Stimulated activated CD8-positive, alpha-beta memory T cell treated with anti-CD3 and anti-CD28 coated beads, Interleukin-4, amount 100 ng/mL, for 4 hours (primary cell): Measurements from ENCODE around the gene ACTBL2.
"Not testable (repeated sequence)": the region's sequence is repeated elsewhere in the genome, so short reads cannot be mapped to it uniquely, and the experiment has no call there.

Experiments
- DNase-seq, 2 donors: peaks; one replicate each; pipeline ENCODE4 v3.0.0-alpha.2; 2020; ENCODE audit warnings: low read depth in 2 of 2, low spot score in 1 of 2

Gene ACTBL2

DNA sequence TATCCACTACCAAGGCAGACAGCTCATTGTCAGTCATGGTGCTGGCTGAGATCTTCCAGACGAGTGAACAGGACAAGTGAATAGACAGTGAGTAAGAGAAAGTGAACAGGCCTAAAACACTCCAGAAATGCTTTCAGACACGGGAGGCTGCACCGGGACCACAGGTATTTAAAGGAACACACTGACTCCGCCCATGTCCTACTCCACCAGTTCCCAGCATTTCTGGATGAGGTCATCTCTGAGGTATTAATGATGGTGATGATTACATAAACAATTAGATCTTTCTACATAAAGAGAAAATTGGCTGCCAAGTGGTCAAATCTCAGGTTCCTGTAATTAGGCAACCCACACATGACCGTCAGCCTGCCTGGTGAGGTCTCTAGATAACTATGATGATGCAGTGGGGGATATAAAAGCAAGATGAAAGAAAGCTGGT, at the start of gene ACTBL2:
Gene ACTBL2, minus strand, starts transcription at position 141 of the 436 bp plus-strand sequence. Its CDS starts 104 bp downstream, at position 37.
- DNase-seq, result no peak

GRCh38 chr5:57531333-57531732, 48.7 kb upstream of the ACTBL2 start:
- no peak for DNase-seq

GRCh38 chr5:57529864-57530263, 47.3 kb upstream of the ACTBL2 start:
- no peak for DNase-seq

- no peak for DNase-seq
Observed at GRCh38 chr5:57527870-57528269, 45.3 kb upstream of the ACTBL2 start.

DNA sequence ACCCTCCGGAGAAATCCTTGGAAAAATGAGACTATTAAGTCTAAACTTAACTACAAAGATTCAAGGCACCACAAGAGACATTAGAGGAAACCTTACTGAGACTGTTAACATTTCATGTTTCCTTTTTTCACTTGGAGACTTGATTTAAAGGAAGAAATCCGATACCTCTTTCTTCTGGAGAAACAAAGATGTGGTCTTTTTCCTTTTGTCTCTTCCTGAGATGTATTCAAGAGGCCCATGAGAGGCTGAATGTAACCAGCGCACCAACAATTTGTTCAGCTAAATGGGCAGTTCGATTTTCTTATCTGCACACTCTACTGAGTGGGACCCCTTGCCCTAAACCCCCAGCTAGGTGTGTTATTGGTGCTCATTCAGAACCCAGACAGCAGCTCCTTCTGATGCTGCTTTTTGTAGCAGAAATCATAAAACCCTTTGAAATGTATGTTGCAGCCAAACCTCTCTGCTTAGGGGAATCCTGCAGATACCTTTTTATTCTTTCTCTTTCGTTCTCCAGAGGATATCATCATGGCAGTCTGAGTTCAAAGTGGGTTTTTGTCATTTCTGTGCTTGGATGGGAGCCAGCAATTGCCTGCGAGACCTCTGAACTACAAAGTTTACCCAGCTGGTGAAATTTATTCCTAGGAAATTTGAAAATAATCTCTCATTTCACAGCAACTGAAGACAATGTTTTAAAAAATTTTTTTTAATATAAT, 41.9 kb upstream of the ACTBL2 start:
- no peak for DNase-seq

- not testable (repeated sequence) for DNase-seq
Observed at GRCh38 chr5:57522477-57522876, 39.9 kb upstream of the ACTBL2 start.

DNA sequence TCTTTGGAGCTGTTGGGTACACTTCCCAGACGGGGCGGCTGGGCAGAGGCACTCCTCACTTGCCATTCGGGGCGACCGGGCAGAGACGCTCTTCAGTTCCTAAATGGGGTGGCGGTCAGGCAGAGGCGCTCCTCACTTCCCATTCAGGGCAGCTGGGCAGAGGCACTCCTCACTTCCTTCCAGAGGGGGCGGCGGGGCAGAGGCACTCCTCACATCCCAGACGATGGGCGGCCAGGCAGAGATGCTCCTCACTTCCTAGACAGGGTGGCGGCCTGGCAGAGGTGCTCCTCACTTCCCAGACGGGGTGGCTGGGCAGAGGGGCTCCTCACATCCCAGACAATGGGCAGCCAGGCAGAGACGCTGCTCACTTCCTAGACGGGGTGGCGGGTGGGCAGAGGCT, 35.8 kb upstream of the ACTBL2 start:
- not testable (repeated sequence) for DNase-seq

DNA sequence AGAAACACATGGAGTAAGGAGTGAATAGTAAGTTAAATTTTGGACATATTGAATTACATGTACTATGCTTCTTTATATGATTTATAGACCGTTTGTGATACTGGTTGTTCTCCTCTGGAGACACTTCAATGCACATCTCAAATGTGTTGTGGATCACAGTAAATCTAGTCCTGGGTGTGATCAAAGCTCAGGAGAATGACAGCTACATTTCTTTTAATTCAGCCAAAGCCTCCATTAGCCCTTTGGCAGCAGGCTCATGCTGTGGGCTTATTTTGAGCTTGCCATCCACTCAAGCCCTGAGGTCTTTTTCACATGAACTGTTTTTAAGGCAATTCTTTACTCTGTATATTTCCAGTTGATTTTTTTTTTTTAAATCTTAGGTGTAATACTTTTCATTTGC, 34.6 kb upstream of the ACTBL2 start:
- DNase-seq, result no peak

- DNase-seq, result no peak
Observed at GRCh38 chr5:57513785-57514184, 31.2 kb upstream of the ACTBL2 start.

GRCh38 chr5:57511321-57511720, 28.7 kb upstream of the ACTBL2 start:
- DNase-seq, result no peak

DNA sequence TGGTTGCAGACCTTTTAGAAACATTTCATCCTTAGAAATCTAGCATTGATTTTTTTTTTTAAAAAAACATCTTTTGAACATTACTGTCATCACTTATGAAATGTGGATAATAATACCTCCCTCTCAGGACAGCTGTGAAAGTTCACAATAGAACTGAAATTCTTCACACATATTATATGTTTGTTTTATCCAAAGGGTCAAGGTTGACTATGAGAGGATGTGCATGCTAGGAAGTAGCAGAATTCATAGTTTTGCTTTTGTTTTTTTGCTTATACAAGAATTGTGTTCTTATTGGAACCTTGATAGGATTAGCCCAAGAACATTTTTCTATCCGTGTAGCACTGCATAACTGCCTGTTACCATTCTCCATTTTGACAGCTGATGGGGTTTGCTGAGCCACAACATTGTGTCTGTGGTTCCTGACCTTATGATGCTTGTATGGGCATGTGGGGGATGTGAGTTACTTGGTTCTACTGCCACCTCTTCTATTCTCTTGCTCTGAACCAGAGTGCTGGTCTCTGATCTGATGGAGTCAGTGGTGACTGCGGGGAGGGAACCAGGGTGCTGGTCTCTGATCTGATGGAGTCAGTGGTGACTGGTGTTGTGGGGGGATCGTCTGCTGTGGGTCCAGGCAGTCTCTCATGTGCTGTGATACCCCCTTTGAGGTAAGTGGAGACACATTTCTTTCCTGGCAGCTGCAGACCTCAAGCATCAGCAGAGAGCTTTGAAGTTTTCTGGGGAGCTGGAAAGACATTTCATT, 27.1 kb upstream of the ACTBL2 start:
- DNase-seq, result no peak

DNA sequence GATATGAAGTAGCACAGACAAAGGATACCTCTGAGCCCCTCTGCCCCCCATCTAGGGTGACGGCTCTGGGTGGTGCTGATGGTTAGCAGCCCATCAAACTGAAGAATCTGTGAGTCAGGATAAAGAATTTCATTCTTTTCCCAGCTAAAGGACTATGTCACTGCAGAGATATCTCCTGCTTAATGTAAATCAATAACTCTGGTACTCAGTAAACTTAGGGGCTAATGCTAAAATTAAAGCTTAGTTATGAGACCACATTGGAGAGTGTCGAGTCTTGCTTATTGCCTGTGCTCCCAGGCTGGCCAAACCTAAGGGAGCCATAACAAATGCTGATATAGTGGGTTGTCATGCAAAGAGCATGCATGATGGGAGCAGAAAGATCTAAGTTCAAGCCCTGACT, 25.6 kb upstream of the ACTBL2 start:
- no peak for DNase-seq

DNA sequence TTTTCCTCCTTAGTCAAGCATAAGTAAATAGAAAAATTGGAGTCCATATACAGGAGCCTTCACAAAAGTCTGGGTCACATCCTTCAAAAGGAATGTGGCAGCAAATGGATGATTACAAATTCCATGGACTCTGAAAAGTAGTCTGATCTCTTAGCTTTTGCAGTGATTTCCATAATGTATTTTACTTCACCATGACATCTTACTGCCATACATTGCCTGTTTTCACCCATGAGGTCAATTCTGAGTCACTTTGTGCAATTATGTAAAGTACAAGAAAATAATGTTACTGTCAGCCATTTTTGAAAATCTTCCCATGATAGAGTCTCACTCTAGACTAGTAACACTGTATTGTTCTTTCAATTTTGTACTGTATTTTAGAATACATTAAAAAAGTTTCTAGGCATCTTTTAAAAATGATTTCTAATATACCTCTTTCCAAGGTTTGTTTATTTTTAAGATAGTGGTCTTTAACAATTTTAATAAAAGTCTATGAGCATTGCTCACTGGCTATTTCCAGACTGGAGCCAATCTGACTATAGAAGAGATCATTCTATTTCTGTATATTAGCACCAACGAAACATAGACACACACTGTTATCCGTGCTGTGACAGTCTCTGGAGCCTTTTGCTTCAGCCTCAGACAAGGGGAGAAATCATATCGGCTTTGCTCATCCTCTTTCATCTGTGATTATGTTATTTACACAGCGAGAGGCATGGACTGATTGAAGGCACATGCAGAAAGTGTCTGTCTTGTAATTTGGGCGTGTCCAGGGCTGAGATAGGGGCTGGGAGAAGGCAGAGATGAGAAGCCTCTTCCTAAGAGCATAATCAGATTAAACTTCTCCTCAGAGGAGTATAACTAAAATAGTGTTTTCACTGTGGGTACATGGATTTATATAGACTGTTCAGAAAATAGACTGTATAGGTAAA, 22.9 kb upstream of the ACTBL2 start:
- no peak for DNase-seq

DNA sequence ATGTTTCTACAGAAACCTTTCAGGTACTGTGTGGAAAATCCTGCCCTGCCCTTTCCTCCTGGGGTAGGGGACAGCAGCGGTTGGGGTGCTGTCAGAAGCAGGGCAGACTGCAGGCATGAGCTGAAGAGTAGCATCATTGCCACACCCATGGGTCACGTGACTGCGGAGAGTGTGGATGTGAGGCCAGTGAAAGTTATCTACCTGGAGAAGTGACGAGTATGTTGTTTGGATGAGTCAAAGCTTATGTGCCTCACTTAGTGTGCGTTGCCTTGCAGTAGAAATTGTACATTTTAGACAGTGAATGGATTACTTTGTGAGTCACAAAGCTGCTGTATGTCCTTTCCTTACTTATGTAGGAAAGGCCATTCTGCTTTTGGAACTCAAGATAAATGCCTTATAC, 21.7 kb upstream of the ACTBL2 start:
- DNase-seq, result no peak

GRCh38 chr5:57503433-57503832, 20.8 kb upstream of the ACTBL2 start:
- no peak for DNase-seq

GRCh38 chr5:57501414-57502201, 19.0 kb upstream of the ACTBL2 start:
- no peak for DNase-seq

DNA sequence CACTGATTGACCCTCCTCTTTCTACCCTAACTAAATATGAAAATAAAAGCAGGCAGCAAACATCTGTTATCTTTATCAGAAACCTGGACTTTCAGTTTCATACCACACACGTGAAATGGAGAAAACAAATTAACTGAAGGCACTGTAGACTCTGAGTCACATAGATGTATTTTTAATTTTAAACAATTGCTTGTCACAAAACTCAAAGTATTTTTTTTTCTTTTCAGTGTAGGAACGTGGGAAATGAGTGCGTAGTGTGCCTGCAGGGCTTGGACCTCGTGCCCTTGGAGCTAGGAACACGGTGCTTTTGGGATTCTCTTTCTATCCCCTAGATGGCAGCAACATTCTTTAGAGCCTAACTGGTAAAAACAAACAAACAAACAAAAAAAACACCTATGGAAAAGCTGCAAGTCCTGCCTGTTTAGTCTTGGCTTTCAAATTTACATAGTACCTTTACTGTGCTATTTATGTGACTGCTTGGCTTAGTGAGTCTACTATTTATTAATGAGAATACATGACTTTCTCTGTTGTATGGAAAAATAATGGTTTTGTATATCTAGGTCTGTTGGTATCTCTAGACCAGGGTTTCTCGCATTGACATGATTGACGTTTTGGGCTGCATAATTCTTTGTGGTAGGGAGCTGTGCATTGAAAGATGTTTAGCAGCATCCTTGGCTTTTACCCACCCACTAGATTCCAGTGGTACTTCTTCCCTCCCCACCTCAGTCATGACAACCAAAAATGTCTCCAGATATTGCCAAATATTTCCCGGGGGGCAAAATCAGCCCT, 16.8 kb upstream of the ACTBL2 start:
- no peak for DNase-seq

DNA sequence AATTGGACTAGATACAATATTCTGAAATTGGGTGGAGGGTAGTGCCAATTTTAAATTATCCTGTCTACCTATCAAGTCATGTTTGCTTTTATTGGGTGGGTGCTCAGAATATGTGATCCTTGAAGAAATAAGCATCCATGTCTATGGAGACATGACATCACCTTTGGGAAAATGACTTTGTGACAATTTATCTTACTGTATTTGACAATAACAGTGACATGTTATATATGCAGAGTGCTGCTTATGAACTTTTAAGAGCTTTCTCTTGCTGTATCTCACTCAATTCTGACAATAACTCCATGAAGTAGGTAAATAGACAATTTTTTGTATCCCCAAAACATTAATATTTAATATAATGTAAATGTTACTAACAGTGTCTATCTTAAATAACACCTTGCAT, 15.1 kb upstream of the ACTBL2 start:
- DNase-seq, result no peak

DNA sequence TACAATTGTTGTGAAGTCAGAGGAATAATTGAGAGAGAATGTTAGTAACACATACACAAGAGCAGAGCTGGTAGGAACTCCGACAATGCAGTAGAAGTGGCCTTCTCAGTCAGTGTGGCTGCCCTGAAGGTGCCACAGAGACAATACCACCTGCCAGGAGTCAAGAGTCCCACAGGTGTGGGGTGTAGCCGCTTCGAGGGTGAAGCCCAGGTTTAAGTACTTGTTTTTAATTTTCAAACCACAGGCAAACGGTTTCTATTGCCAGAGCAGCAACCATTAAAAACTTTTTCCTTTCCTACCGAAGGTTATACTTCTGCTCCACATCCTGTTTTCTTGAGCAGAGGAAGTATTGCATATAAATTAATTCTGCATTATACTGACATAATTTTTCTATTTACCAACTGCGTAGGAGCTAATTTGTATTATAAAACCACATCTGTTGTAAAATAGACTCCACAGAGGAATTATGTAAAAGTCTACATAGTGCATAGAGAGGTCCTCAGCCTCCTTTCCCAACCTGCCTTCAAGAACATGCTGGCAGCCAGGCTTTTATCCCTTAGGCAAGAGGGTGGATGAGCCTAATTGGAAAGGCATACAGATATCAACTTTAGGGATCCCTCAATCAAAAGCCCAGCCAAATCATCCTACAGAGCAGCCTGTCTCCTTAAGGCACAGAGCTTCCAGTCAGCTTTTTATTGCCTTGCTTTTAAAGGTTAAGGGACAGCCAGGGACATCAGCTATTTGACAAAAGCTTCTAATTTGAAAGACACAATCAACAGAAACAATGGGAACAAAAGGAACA, 12.9 kb upstream of the ACTBL2 start:
- DNase-seq, result no peak
